DOHH2 (cell line): ENCODE results near the gene CYP11A1.

ENCODE experiments used
- H3F3A ChIP-seq: fragments of 200-600 bp; sonication (generic), shearing (Covaris generic); 2 replicates; pipeline ENCODE4 v1.6.0; 2016; ENCODE audit warnings: antibody characterized with exemption, mild to moderate bottlenecking; ENCODE audit not compliant: control insufficient read depth, insufficient read depth
- H3K27ac ChIP-seq: fragments of 200-600 bp; sonication (generic); 2 replicates; pipeline ENCODE4 v1.5.1; 2014; ENCODE audit warnings: low read depth, mild to moderate bottlenecking, low read length, moderate library complexity
- H3K27me3 ChIP-seq: fragments of 200-600 bp; sonication (generic); 2 replicates; pipeline ENCODE4 v1.6.1; 2014; ENCODE audit warnings: mild to moderate bottlenecking, low read length, mixed read lengths; ENCODE audit not compliant: control insufficient read depth
- H3K36me3 ChIP-seq: fragments of 200-600 bp; sonication (generic); 2 replicates; pipeline ENCODE4 v1.6.1; 2014; ENCODE audit warnings: mild to moderate bottlenecking, low read length, moderate library complexity, mixed read lengths; ENCODE audit not compliant: control insufficient read depth
- H3K4me1 ChIP-seq: fragments of 200-600 bp; sonication (generic); 2 replicates; pipeline ENCODE4 v1.6.1; 2014; ENCODE audit warnings: mild to moderate bottlenecking, low read length, mixed read lengths; ENCODE audit not compliant: control insufficient read depth
- H3K4me2 ChIP-seq: fragments of 200-600 bp; sonication (generic); 2 replicates; pipeline ENCODE4 v1.6.0; 2014; ENCODE audit warnings: mild to moderate bottlenecking, low read length, moderate library complexity
- H3K4me3 ChIP-seq: fragments of 200-600 bp; sonication (generic); 2 replicates; pipeline ENCODE4 v1.5.1; 2014; ENCODE audit warnings: mild to moderate bottlenecking, low read length, mixed read lengths
- H3K79me2 ChIP-seq: fragments of 200-600 bp; sonication (generic); 2 replicates; pipeline ENCODE4 v1.6.1; 2014; ENCODE audit warnings: mild to moderate bottlenecking, low read length, mixed read lengths; ENCODE audit not compliant: control insufficient read depth
- H3K9me2 ChIP-seq: fragments of 200-600 bp; sonication (generic); replicated peaks from 2 replicates; pipeline ENCODE4 v1.6.1; 2014; ENCODE audit warnings: mild to moderate bottlenecking, low read length, mixed read lengths; ENCODE audit not compliant: control insufficient read depth
- H3K9me3 ChIP-seq: fragments of 200-600 bp; sonication (generic); 2 replicates; pipeline ENCODE4 v1.6.1; 2014; ENCODE audit warnings: antibody characterized with exemption, low read length, mixed read lengths; ENCODE audit not compliant: control insufficient read depth, insufficient read depth
- H4K20me1 ChIP-seq: fragments of 200-600 bp; sonication (generic); 2 replicates; pipeline ENCODE4 v1.6.0; 2014; ENCODE audit warnings: low read depth, mild to moderate bottlenecking, antibody characterized with exemption, low read length, moderate library complexity; ENCODE audit not compliant: control insufficient read depth, insufficient read depth
- CTCF ChIP-seq: fragments of 200-600 bp; sonication (generic); IDR thresholded peaks from one replicate; pipeline ENCODE4 v1.5.1; 2014; ENCODE audit warnings: antibody characterized with exemption, mild to moderate bottlenecking, low read depth, low read length; ENCODE audit not compliant: poor library complexity, severe bottlenecking
- EZH2phosphoT487 ChIP-seq: fragments of 200-600 bp; sonication (generic); IDR thresholded peaks from 2 replicates; pipeline ENCODE4 v1.6.1; 2017; ENCODE audit warnings: borderline replicate concordance, mild to moderate bottlenecking, antibody characterized with exemption, low read length, moderate library complexity, mixed read lengths

CYP11A1 gene

GRCh38 chr15:74406517-74406916 is 39.1 kb upstream of the CYP11A1 start:
- no peaks in the 10 kb centered on the region for H3K36me3 ChIP-seq
- no peak overlapping the region for H3K4me2 ChIP-seq
- TF ChIP-seq CTCF (no peak), EZH2phosphoT487 (no peak)
- peaks cover 87% of the 10 kb centered on the region for H3K27me3 ChIP-seq
- no peaks in the 10 kb centered on the region for H3F3A ChIP-seq
- H3K79me2 ChIP-seq: no peaks in the 10 kb centered on the region
- H3K4me1 ChIP-seq: peaks cover 33% of the 10 kb centered on the region
- H3K4me3 ChIP-seq: no peak overlapping the region
- H3K27ac ChIP-seq: no peak overlapping the region
- peaks cover 40% of the 10 kb centered on the region for H4K20me1 ChIP-seq
- no peaks in the 10 kb centered on the region for H3K9me3 ChIP-seq
- H3K9me2 ChIP-seq: no peaks in the 10 kb centered on the region

GRCh38 chr15:74405823-74406222 is 38.4 kb upstream of the CYP11A1 start:
- Histone ChIP-seq H3K9me3 (no peaks in the 10 kb centered on the region), H4K20me1 (peaks cover 38% of the 10 kb centered on the region), H3K36me3 (no peaks in the 10 kb centered on the region), H3K79me2 (no peaks in the 10 kb centered on the region), H3F3A (no peaks in the 10 kb centered on the region), H3K4me1 (peaks cover 40% of the 10 kb centered on the region), H3K27me3 (peaks cover 87% of the 10 kb centered on the region), H3K4me2 (no peak overlapping the region), H3K4me3 (no peak overlapping the region), H3K27ac (no peak overlapping the region), H3K9me2 (no peaks in the 10 kb centered on the region)
- no peak for TF ChIP-seq EZH2phosphoT487
- no peak for TF ChIP-seq CTCF

GRCh38 chr15:74403991-74404563 is 36.6 kb upstream of the CYP11A1 start:
- Histone ChIP-seq H3F3A (no peaks in the 10 kb centered on the region), H3K79me2 (no peaks in the 10 kb centered on the region), H3K4me1 (peaks cover 55% of the 10 kb centered on the region), H3K9me2 (no peaks in the 10 kb centered on the region), H4K20me1 (peaks cover 43% of the 10 kb centered on the region), H3K27me3 (peaks cover 88% of the 10 kb centered on the region), H3K4me3 (peak overlapping the region; percentile 54), H3K4me2 (peak overlapping the region; percentile 62), H3K9me3 (no peaks in the 10 kb centered on the region), H3K27ac (peak overlapping the region; percentile 7; the same call in 1 of the 2 replicates), H3K36me3 (no peaks in the 10 kb centered on the region)
- TF ChIP-seq CTCF: no peak
